ENCODE data around the gene THADA. TPM values are rescaled to one million over a fixed set of nuclear protein-coding genes. Genes with fewer than 3 reads are reported as not detected.

Gene THADA
- total RNA-seq, 1 donor from 2014 or later: 41.2 TPM

GRCh38 chr2:43568228-43568627, 27.6 kb downstream of the THADA start:
- no peak for ATAC-seq
- H3K4me1 ChIP-seq: no peaks in the 10 kb centered on the region
- H3K27me3 ChIP-seq (ENCODE audit: low read depth): no peaks in the 10 kb centered on the region
- H3K36me3 ChIP-seq: peaks cover 87% of the 10 kb centered on the region
- no peak overlapping the region for H3K4me3 ChIP-seq
- H3K27ac ChIP-seq: no peak overlapping the region
- intact Hi-C loops (cut with DNase I): no loop called here
- no peak for TF ChIP-seq CTCF (IDR thresholded peaks at IDR 0.05)
- no peak for DNase-seq
- no peaks in the 10 kb centered on the region for H3K9me3 ChIP-seq

- no peak for DNase-seq
- Histone ChIP-seq H3K4me1 (no peaks in the 10 kb centered on the region), H3K27me3 (ENCODE audit: low read depth) (no peaks in the 10 kb centered on the region), H3K4me3 (no peak overlapping the region), H3K9me3 (no peaks in the 10 kb centered on the region), H3K36me3 (peaks cover 76% of the 10 kb centered on the region), H3K27ac (no peak overlapping the region)
- no peak for TF ChIP-seq CTCF (IDR thresholded peaks at IDR 0.05)
- ATAC-seq: no peak
- intact Hi-C loops (cut with DNase I): no loop called here
Observed at GRCh38 chr2:43566461-43566729, 29.4 kb downstream of the THADA start.

GRCh38 chr2:43563679-43564078, 32.2 kb downstream of the THADA start:
- Histone ChIP-seq H3K4me3 (no peak overlapping the region), H3K4me1 (no peaks in the 10 kb centered on the region), H3K27ac (no peak overlapping the region), H3K27me3 (ENCODE audit: low read depth) (no peaks in the 10 kb centered on the region), H3K36me3 (peaks cover 59% of the 10 kb centered on the region), H3K9me3 (no peaks in the 10 kb centered on the region)
- no peak for TF ChIP-seq CTCF (IDR thresholded peaks at IDR 0.05)
- intact Hi-C loops (cut with DNase I): no loop called here
- ATAC-seq (no peak), DNase-seq (no peak)

GRCh38 chr2:43560231-43560547, 35.6 kb downstream of the THADA start:
- ATAC-seq (no peak), DNase-seq (no peak)
- no peaks in the 10 kb centered on the region for H3K4me1 ChIP-seq
- no peak for TF ChIP-seq CTCF (IDR thresholded peaks at IDR 0.05)
- no peak overlapping the region for H3K4me3 ChIP-seq
- H3K27me3 ChIP-seq (ENCODE audit: low read depth): no peaks in the 10 kb centered on the region
- H3K27ac ChIP-seq: no peak overlapping the region
- intact Hi-C loops (cut with DNase I): no loop called here
- peaks cover 67% of the 10 kb centered on the region for H3K36me3 ChIP-seq
- no peaks in the 10 kb centered on the region for H3K9me3 ChIP-seq

- intact Hi-C loops (cut with DNase I): no loop called here
- DNase-seq: no peak
- H3K9me3 ChIP-seq: no peaks in the 10 kb centered on the region
- ATAC-seq: no peak
- no peak overlapping the region for H3K27ac ChIP-seq
- no peaks in the 10 kb centered on the region for H3K27me3 ChIP-seq (ENCODE audit: low read depth)
- no peak overlapping the region for H3K4me3 ChIP-seq
- peaks cover 69% of the 10 kb centered on the region for H3K36me3 ChIP-seq
- TF ChIP-seq CTCF (IDR thresholded peaks at IDR 0.05): no peak
- H3K4me1 ChIP-seq: no peaks in the 10 kb centered on the region
Observed at GRCh38 chr2:43559391-43560230, 36.2 kb downstream of the THADA start.
